Sigmoid colon (tissue), 7 donors: Measurements from ENCODE around the gene ATP8A1. TPM values are rescaled to one million over a fixed set of nuclear protein-coding genes. Genes with fewer than 3 reads are reported as not detected.

Experiments used
- DNase-seq: peaks from one replicate; pipeline ENCODE4 v3.0.0-alpha.2; 2019
- H3K27ac ChIP-seq, 4 donors: fragments of 200-600 bp; sonication (generic); one replicate each; pipeline ENCODE4 v1.5.1; 2016 to 2019; ENCODE audit warnings: mild to moderate bottlenecking in 1 of 4
- H3K27me3 ChIP-seq, 3 donors: fragments of 200-600 bp; sonication (generic); one replicate each; pipeline ENCODE4 v1.5.1; 2019; ENCODE audit warnings: mild to moderate bottlenecking in 1 of 3
- H3K36me3 ChIP-seq, 4 donors: fragments of 200-600 bp; sonication (generic); one replicate each; pipeline ENCODE4 v1.5.1; 2016 to 2019
- H3K4me1 ChIP-seq, 4 donors: fragments of 200-600 bp; sonication (generic); one replicate each; pipeline ENCODE4 v1.5.1; 2017 to 2019
- H3K4me3 ChIP-seq, 4 donors: fragments of 200-600 bp; sonication (generic); one replicate each; pipeline ENCODE4 v1.5.1; 2017 to 2019; ENCODE audit warnings: mild to moderate bottlenecking in 2 of 4, moderate library complexity in 1 of 4
- H3K9me3 ChIP-seq, 4 donors: fragments of 200-600 bp in 3 of 4; sonication (generic) in 3 of 4; one replicate each; pipeline versions ENCODE4 v1.5.1 to v1.6.1; 2013 to 2019
- CTCF ChIP-seq, 4 experiments: fragments of 450-650 bp in 3 of 4; fragments of 200-600 bp in 1 of 4; IDR thresholded peaks; one replicate each; pipeline ENCODE4 v1.5.1; 2016 to 2019; ENCODE audit warnings: antibody characterized with exemption in 4 of 4, mild to moderate bottlenecking in 3 of 4, moderate library complexity in 2 of 4
- EP300 ChIP-seq, 4 donors: sonication (generic); formaldehyde crosslinking; IDR thresholded peaks; one replicate each; pipeline ENCODE4 v1.6.1; 2017; ENCODE audit warnings: antibody characterized with exemption in 4 of 4
- POLR2A ChIP-seq, 2 donors: fragments of 450-650 bp; IDR thresholded peaks; one replicate each; pipeline ENCODE4 v1.6.1; 2016; ENCODE audit warnings: antibody characterized with exemption in 2 of 2, mild to moderate bottlenecking in 2 of 2, moderate library complexity in 2 of 2
- POLR2AphosphoS5 ChIP-seq, 4 donors: sonication (generic); formaldehyde crosslinking; IDR thresholded peaks; one replicate each; pipeline ENCODE4 v1.6.1; 2017; ENCODE audit warnings: antibody characterized with exemption in 4 of 4
- WGBS, 2 donors: extraction: QIAGEN DNeasy Blood & Tissue Kit; methylation state at CpG; one replicate each; pipeline ENCODE4 v1.1.7; 2013; 5-methylcytosine and 5-hydroxymethylcytosine counted together
- intact Hi-C: fragments of 100-400 bp; cut with DNase I; formaldehyde crosslinking; loops from one replicate; pipeline ENCODE4 v1.15.1; 2023
- polyA plus RNA-seq, 3 donors: library from polyadenylated mRNA; stranded (reverse); fragments of 200-250 nt; gene quantifications; one replicate each; pipeline ENCODE4 v1.2.3, GENCODE V29; 2013
- total RNA-seq, 4 donors: library from RNA; depleted of rRNA; stranded (reverse); fragments of >200 nt; gene quantifications; one replicate each; pipeline ENCODE4 v1.1.0, GENCODE V29; 2016
- donor health status: healthy with polysubstance abuse.
- donor health status: Bipolar disorder and iron deficiency.
- donor health status: healthy.

ATP8A1 gene
- total and polyA plus RNA-seq, 7 donors = 2.4 to 19.3 (median 14.5) TPM

- 85 to 86% methylated on average over 3 of the region's 3 CpGs for WGBS, 2 donors
- intact Hi-C loops = no loop called here
These were observed 32.4 kb downstream of the ATP8A1 start for GRCh38 chr4:42624551-42624950.

GRCh38 chr4:42618023-42618422 lies 38.9 kb downstream of the ATP8A1 start:
- 27 to 74% methylated on average over 2 of the region's 2 CpGs for WGBS, 2 donors
- TF ChIP-seq POLR2AphosphoS5 (IDR thresholded peaks at IDR 0.05) = no peak
- TF ChIP-seq CTCF (IDR thresholded peaks at IDR 0.05) = no peak
- TF ChIP-seq EP300 (IDR thresholded peaks at IDR 0.05) = no peak
- no peak for TF ChIP-seq POLR2A (IDR thresholded peaks at IDR 0.05)
- intact Hi-C loops = no loop called here

More at GRCh38 chr4:42624551-42624950, 32.4 kb downstream of the ATP8A1 start:
- Histone ChIP-seq H3K9me3 (no peaks in the 10 kb centered on the region), H3K27ac (no peak overlapping the region), H3K4me3 (no peak overlapping the region), H3K27me3 (no peaks in the 10 kb centered on the region), H3K4me1 (no peaks in the 10 kb centered on the region), H3K36me3 (no peaks in the 10 kb centered on the region)
- no peak for DNase-seq
- TF ChIP-seq EP300 (IDR thresholded peaks at IDR 0.05) (no peak), POLR2AphosphoS5 (IDR thresholded peaks at IDR 0.05) (no peak), POLR2A (IDR thresholded peaks at IDR 0.05) (no peak), CTCF (IDR thresholded peaks at IDR 0.05) (no peak)

GRCh38 chr4:42617030-42617429 lies 39.9 kb downstream of the ATP8A1 start:
- intact Hi-C loops = no loop called here
- Histone ChIP-seq H3K4me1 (no peaks in the 10 kb centered on the region), H3K27ac (no peak overlapping the region), H3K27me3 (no peaks in the 10 kb centered on the region), H3K4me3 (no peak overlapping the region), H3K9me3 (no peaks in the 10 kb centered on the region), H3K36me3 (no peaks in the 10 kb centered on the region)
- DNase-seq = no peak
- TF ChIP-seq POLR2A (IDR thresholded peaks at IDR 0.05) (no peak), EP300 (IDR thresholded peaks at IDR 0.05) (no peak)
- 75 to 86% methylated on average over 2 of the region's 2 CpGs for WGBS, 2 donors

More at GRCh38 chr4:42618023-42618422, 38.9 kb downstream of the ATP8A1 start:
- Histone ChIP-seq H3K36me3 (no peaks in the 10 kb centered on the region), H3K4me1 (no peaks in the 10 kb centered on the region), H3K4me3 (no peak overlapping the region), H3K27me3 (no peaks in the 10 kb centered on the region), H3K9me3 (no peaks in the 10 kb centered on the region), H3K27ac (no peak overlapping the region)
- no peak for DNase-seq

GRCh38 chr4:42616572-42616971 lies 40.3 kb downstream of the ATP8A1 start:
- Histone ChIP-seq H3K4me1 (no peaks in the 10 kb centered on the region), H3K9me3 (no peaks in the 10 kb centered on the region), H3K4me3 (no peak overlapping the region), H3K27ac (no peak overlapping the region), H3K27me3 (no peaks in the 10 kb centered on the region), H3K36me3 (no peaks in the 10 kb centered on the region)
- intact Hi-C loops = no loop called here
- TF ChIP-seq POLR2AphosphoS5 (IDR thresholded peaks at IDR 0.05) = no peak
- TF ChIP-seq CTCF (IDR thresholded peaks at IDR 0.05) = no peak
- TF ChIP-seq POLR2A (IDR thresholded peaks at IDR 0.05) = no peak
- TF ChIP-seq EP300 (IDR thresholded peaks at IDR 0.05) = no peak
- DNase-seq = no peak
- 93 to 94% methylated on average over 6 of the region's 6 CpGs for WGBS, 2 donors

- no peak for DNase-seq
- no peak overlapping the region for H3K4me3 ChIP-seq
- TF ChIP-seq CTCF (IDR thresholded peaks at IDR 0.05) (no peak), EP300 (IDR thresholded peaks at IDR 0.05) (no peak), POLR2A (IDR thresholded peaks at IDR 0.05) (no peak), POLR2AphosphoS5 (IDR thresholded peaks at IDR 0.05) (no peak)
- no peaks in the 10 kb centered on the region for H3K36me3 ChIP-seq
- H3K27me3 ChIP-seq = no peaks in the 10 kb centered on the region
- intact Hi-C loops = no loop called here
- H3K27ac ChIP-seq = no peak overlapping the region
- WGBS, 2 donors = 81 to 88% methylated on average over 2 of the region's 2 CpGs
- no peaks in the 10 kb centered on the region for H3K4me1 ChIP-seq
- no peaks in the 10 kb centered on the region for H3K9me3 ChIP-seq
These were observed 41.7 kb downstream of the ATP8A1 start for GRCh38 chr4:42615131-42615763.
